ENCODE measurements around the gene DFFA.
"Not testable (repeated sequence)": the region's sequence is repeated elsewhere in the genome, so short reads cannot be mapped to it uniquely, and the experiment has no call there.

Gene DFFA

DNA sequence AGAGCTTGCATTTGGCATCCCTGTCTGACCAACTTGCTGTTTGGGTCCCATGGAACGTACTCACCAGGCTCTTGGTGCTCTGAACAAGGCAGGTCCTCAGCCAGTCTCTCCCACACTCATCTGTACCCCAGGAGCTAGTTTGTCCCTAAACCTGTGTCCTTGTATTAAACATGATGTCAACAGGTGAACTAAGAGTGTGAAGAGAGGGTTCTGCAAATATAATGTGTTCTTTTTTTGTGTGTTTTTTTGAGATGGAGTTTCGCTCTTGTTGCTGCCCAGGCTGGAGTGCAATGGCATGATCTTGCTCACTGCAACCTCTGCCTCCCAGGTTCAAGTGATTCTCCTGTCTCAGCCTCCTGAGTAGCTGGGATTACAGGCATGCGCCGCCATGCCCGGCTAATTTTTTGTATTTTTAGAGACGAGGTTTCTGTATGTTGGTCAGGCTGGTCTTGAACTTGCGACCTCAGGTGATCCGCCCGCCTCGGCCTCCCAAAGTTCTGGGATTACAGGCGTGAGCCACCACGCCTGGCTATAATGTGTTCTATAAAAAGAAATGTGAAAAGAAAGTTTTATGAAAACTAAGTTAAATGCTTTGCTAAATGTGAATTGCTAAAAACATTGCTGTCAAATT lies 33.8 kb upstream of the DFFA start:
- not testable (repeated sequence) for DNase-seq (ENCODE audit: low read depth in 1 of 2, low spot score in 1 of 2)

DNA sequence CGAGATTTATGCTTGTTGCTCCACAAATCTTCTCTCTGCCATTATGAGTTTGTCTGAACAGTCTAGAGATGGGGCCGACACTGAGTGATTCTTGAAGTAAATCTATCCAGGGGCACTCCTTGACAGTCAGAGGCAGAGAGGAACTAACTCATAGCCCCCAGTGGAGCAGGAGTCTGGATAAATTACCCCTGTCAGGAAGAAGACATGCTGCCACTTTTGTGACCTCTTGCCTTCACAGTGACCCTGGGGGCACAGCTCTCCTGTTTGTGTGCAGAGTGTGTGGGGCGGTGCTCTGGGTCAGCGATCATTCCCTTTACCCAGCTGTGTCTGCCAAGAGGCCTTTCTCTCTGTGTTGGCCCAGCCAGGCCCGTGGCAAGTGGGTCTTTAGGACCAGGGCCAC lies 31.9 kb upstream of the DFFA start:
- no peak for DNase-seq (ENCODE audit: low read depth in 1 of 2, low spot score in 1 of 2)

DNA sequence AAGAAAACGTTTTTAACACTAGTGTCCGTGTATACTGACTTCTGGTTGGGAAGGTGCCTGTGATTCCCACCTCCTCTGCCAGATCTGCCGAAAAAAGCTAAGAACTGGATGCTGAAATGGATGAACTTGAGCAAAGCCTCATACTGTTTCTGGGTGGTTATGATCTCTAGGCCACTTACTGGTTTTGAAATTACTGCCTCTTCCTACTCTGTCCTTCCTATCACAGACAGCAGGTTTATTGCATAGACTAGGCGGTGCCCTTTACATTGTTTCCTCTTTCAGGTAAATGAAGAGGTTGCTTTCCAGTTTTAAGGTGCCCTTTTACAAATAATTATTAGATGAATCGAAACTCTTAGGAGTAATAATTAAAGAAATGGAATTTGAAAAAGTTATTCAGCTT lies 29.9 kb upstream of the DFFA start:
- DNase-seq (ENCODE audit: low read depth in 1 of 2, low spot score in 1 of 2): no peak

DNA sequence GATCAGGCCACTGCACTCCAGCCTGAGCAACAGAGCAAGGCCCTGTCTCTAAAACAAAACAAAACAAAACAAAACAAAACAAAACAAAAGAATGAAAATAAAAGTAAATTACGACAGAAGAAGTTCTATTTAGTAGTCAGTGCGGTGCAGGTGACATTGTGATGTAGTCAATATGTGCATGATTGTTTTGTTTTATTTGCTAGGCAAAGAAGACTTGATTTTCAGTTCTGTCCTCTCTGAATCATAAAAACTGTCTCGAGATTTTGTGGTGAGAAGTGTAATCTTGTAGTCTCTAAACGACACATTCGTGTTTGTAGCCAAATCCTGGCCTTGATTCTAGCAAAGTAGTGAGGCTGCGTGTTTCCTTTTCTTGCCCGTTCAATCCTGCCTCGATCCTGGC lies 25.9 kb upstream of the DFFA start:
- no peak for DNase-seq (ENCODE audit: low read depth in 1 of 2, low spot score in 1 of 2)

DNA sequence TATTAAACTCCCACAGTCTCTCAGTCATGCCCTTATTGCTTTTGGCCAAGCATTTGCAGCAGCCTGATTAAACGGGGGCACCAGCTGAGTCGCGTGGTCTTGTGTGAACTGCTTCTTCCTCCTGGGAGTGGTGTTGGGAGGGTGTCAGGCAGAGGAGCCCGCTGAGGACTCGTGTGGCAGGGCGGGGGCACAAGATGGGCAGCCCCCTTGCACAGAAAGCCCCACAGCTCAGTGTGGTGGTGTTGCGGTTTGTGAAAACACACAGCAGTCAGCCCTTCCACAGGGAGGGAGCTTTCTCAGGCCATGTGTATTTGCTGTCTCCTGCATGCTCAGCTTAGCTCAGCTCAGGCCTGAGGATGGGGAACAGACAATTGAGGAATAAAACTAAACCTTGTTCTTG lies 24.8 kb upstream of the DFFA start:
- no peak for DNase-seq (ENCODE audit: low read depth in 1 of 2, low spot score in 1 of 2)

- DNase-seq (ENCODE audit: low read depth in 1 of 2, low spot score in 1 of 2): no peak
These were observed 23.6 kb upstream of the DFFA start for GRCh38 chr1:10495952-10496351.

GRCh38 chr1:10495475-10495817 lies 23.1 kb upstream of the DFFA start:
- DNase-seq (ENCODE audit: low read depth in 1 of 2, low spot score in 1 of 2): no peak

DNA sequence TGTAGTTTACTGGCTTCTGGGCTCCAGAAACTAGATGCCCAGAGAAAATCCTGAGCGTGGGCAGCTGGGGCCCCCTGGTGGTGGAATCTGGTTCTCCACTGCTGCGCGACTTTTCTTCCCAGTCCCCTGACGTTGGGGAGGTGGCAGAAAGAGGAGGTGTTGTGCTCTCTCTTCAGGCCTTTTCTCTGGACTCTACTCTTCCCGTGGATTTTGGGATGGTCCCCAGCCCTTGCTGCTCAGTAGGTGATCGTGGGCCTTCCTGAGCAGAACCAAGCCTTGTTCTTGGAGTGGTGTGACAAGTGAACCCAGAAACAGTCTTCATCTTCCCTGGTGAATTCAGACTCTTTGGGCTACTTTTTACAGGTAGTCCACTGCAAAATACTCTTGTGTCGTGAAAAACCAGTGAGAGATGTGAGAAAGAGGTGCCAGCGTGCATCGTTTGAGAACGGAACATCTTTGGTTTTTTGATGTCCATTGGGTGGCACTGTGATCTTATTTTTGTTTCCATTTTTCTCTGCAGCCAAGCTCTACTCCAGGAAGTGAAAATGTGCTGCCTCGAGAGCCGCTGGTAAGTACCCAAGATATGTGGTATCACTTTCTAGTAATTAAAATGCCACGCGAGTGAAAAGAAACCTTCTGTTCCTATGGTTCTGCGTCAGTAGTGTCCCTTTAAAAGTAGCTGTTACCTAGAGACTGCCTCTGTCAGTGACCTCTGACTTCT lies 22.6 kb upstream of the DFFA start:
- DNase-seq (ENCODE audit: low read depth in 1 of 2, low spot score in 1 of 2): peak; percentile 53 to 73

GRCh38 chr1:10494418-10494753 lies 22.1 kb upstream of the DFFA start:
- no peak for DNase-seq (ENCODE audit: low read depth in 1 of 2, low spot score in 1 of 2)

DNA sequence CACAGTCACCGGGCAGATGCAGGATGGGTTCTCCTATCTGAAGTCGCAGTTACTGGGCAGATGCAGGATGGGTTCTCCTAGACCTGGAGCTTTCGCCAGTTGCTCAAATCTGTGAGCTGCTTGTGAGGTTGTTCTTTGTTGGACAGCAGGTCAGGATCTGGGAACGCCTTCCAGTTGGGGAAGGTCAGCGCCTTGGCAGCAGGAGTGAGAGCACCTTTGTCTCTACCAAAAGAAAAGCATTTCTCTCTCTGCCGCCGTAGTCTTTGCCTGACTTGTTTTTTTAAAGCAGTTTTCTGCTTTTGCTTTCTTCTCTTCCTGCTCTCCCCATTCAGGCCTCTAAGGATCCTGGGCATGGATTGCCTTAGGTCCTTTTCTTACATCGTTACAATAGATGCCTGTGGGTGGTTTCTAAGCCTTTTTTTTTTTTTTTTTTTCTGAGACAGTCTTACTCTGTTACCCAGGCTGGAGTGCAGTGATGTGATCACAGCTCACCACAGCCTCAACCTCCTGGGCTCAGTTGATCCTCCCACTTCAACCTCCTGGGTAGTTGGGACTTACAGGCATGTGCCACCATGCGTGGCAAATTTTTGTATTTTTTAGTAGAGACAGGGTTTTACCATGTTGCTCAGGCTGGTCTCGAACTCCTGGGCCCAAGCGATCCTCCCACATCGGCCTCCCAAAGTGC lies 18.1 kb upstream of the DFFA start:
- DNase-seq (ENCODE audit: low read depth in 1 of 2, low spot score in 1 of 2): no peak

GRCh38 chr1:10489291-10490055 lies 17.1 kb upstream of the DFFA start:
- no peak for DNase-seq (ENCODE audit: low read depth in 1 of 2, low spot score in 1 of 2)

- DNase-seq (ENCODE audit: low read depth in 1 of 2, low spot score in 1 of 2): no peak
These were observed 12.2 kb upstream of the DFFA start for GRCh38 chr1:10484521-10484920.

GRCh38 chr1:10480614-10481013 lies 8.3 kb upstream of the DFFA start:
- no peak for DNase-seq (ENCODE audit: low read depth in 1 of 2, low spot score in 1 of 2)

- DNase-seq (ENCODE audit: low read depth in 1 of 2, low spot score in 1 of 2): no peak
These were observed 7.0 kb upstream of the DFFA start for GRCh38 chr1:10479296-10479695.

GRCh38 chr1:10475510-10475909 lies 3.2 kb upstream of the DFFA start:
- no peak for DNase-seq (ENCODE audit: low read depth in 1 of 2, low spot score in 1 of 2)

GRCh38 chr1:10474613-10475507 lies 2.5 kb upstream of the DFFA start, which contains the start of gene PEX14:
PEX14 (plus strand) TSS chr1:10474950; CDS start chr1:10474967, 17 bp downstream.
- DNase-seq (ENCODE audit: low read depth in 1 of 2, low spot score in 1 of 2): peak; percentile 68 to 73

GRCh38 chr1:10474309-10474612 lies 1.9 kb upstream of the DFFA start:
- not testable (repeated sequence) for DNase-seq (ENCODE audit: low read depth in 1 of 2, low spot score in 1 of 2)

- DNase-seq (ENCODE audit: low read depth in 1 of 2, low spot score in 1 of 2): no peak
These were observed 926 bp upstream of the DFFA start for GRCh38 chr1:10473145-10473765.

DNA sequence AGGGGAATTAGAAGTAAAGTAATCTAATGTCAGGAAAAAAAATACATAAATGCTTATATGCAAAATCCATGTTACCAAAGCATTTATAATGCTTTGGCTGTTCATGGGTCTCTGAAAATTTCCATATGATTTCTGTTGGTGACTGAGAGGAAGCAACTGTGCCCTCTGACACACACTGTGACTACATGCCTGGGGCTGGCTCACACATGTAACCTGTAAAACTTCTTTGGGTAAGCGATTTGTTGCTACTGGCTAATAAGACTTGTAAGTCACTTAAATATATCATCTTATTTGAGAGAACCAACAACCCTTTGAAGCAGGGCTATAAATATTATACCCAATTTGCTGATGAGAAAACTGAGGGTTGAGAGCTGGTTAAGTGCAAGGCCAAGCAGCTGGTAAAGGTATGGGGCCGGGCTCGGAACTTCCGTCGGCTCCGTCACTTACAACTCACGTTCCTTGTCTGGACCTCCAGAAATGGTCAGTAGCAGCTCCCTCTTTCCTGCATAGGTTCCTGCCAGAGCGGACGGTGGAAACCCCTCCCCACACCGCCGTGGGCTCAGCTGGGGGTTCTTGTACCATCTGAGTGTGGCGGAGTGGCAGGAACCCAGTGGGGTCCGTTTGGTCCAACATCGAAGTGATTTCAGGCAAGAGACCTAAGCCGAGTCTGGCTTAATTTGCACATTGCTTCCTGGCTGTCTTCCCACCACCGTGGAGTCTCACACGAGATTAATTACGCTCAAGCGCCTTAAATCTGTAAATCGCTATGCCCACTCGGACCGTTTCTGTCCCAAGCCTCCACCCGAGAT lies 714 bp downstream of the DFFA start:
- no peak for DNase-seq (ENCODE audit: low read depth in 1 of 2, low spot score in 1 of 2)

DNA sequence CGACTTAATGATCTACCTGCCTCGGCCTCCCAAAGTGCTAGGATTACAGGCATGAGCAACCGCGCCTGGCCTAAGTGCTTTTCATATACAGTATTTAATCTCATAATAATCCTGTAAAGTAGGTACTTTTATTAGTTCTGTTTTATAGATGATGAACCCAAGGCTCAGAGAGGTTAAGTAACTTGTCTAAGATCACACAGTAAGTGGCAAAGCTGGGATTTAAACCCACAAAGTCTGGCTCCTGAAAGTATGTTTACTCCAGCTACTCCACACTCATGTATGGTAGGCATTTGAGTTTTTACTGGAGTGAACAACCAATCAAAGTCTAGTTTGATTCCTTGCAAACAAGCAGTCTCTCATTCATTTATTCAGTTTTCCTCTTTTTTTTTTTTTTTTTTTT lies 2.3 kb downstream of the DFFA start:
- DNase-seq (ENCODE audit: low read depth in 1 of 2, low spot score in 1 of 2): no peak

Data from activated T-helper 1 cell treated with anti-CD3 and anti-CD28 coated beads, Interleukin-2, amount 50 U/mL, for 16 hours (primary cell).